GM12875 (cell line): ENCODE measurements around the gene HAGHL.
A peak's percentile ranks its signal among the peaks of the same experiment; 100 is the strongest.

Experiments
- H3K4me3 ChIP-seq: one replicate; pipeline ENCODE4 v1.5.1; 2011; ENCODE audit warnings: low read depth, low read length, control low read depth
- CTCF ChIP-seq: IDR thresholded peaks from 2 replicates; pipeline ENCODE4 v1.5.1; 2011; ENCODE audit warnings: low read depth, mild to moderate bottlenecking, control low read depth, inconsistent platforms, low read length, moderate library complexity, borderline replicate concordance; ENCODE audit not compliant: insufficient read depth

Gene HAGHL

GRCh38 chr16:720447-720989, 6.4 kb upstream of the HAGHL start:
- peak overlapping the region; percentile 92 for H3K4me3 ChIP-seq
- peak; percentile 38; the same call in 1 of the 2 replicates for TF ChIP-seq CTCF

- peak within 1 kb of the TSS; percentile 92 for H3K4me3 ChIP-seq
- 0 out of 2 replicates have a peak, but pooled peaks have one; percentile 2 for TF ChIP-seq CTCF
Observed at GRCh38 chr16:720990-721764, 5.7 kb upstream of the HAGHL start, which contains the start of gene ANTKMT. TSS of gene ANTKMT (plus strand) at chr16:721146. CDS start at chr16:721275, 129 bp downstream.

- H3K4me3 ChIP-seq = peak overlapping the region; percentile 92
- no peak for TF ChIP-seq CTCF
Observed at GRCh38 chr16:721765-722540, 5.0 kb upstream of the HAGHL start.

- no peak overlapping the region for H3K4me3 ChIP-seq
- TF ChIP-seq CTCF = no peak
Observed at GRCh38 chr16:722835-723633, 3.9 kb upstream of the HAGHL start.

- no peak overlapping the region for H3K4me3 ChIP-seq
Observed at GRCh38 chr16:723695-724094, 3.2 kb upstream of the HAGHL start.

More at GRCh38 chr16:723695-724094, 3.2 kb upstream of the HAGHL start:
- no peak for TF ChIP-seq CTCF
